Epithelial cell of prostate (primary cell): ENCODE data around the gene ZSCAN30.

Experiments used
- DNase-seq: peaks from one replicate; pipeline ENCODE4 v3.0.0-alpha.2; 2011; ENCODE audit warnings: low read depth, low spot score
- H3K27ac ChIP-seq: fragments of 450-650 bp; 2 replicates; pipeline ENCODE4 v1.5.1; 2017; ENCODE audit warnings: mild to moderate bottlenecking

Gene ZSCAN30

GRCh38 chr18:35290094-35290735 lies at the start of gene ZSCAN30:
ZSCAN30 (minus strand) TSS chr18:35290229; CDS start chr18:35264352, 25,877 bp downstream.
- peak within 1 kb of the TSS; percentile 70 for H3K27ac ChIP-seq
- peak; percentile 66 for DNase-seq

- DNase-seq, result no peak
- no peak overlapping the region for H3K27ac ChIP-seq
These were observed 47.3 kb upstream of the ZSCAN30 start for GRCh38 chr18:35337286-35337685.

- peak overlapping the region; percentile 51 for H3K27ac ChIP-seq
- DNase-seq, result no peak
These were observed 45.8 kb upstream of the ZSCAN30 start for GRCh38 chr18:35335866-35336265.

GRCh38 chr18:35334821-35335220 lies 44.8 kb upstream of the ZSCAN30 start:
- peak overlapping the region; percentile 51 for H3K27ac ChIP-seq
- peak; percentile 56 for DNase-seq

GRCh38 chr18:35334212-35334611 lies 44.2 kb upstream of the ZSCAN30 start:
- DNase-seq, result no peak
- peak overlapping the region; percentile 51 for H3K27ac ChIP-seq

GRCh38 chr18:35331367-35332087 lies 41.5 kb upstream of the ZSCAN30 start:
- no peak overlapping the region for H3K27ac ChIP-seq
- DNase-seq, result no peak

GRCh38 chr18:35328868-35329267 lies 38.8 kb upstream of the ZSCAN30 start:
- H3K27ac ChIP-seq, result no peak overlapping the region
- DNase-seq, result no peak

- peak overlapping the region; percentile 62 for H3K27ac ChIP-seq
- DNase-seq, result no peak
These were observed 36.8 kb upstream of the ZSCAN30 start for GRCh38 chr18:35326695-35327387.

GRCh38 chr18:35324926-35325655 lies 35.1 kb upstream of the ZSCAN30 start:
- DNase-seq, result no peak
- H3K27ac ChIP-seq, result no peak overlapping the region

GRCh38 chr18:35322486-35323458 lies 32.7 kb upstream of the ZSCAN30 start:
- H3K27ac ChIP-seq, result no peak overlapping the region
- DNase-seq, result peak; percentile 18

- no peak for DNase-seq
- no peak overlapping the region for H3K27ac ChIP-seq
These were observed 21.5 kb upstream of the ZSCAN30 start for GRCh38 chr18:35311496-35311895.

GRCh38 chr18:35306588-35307250 lies 16.7 kb upstream of the ZSCAN30 start:
- no peak overlapping the region for H3K27ac ChIP-seq
- no peak for DNase-seq

GRCh38 chr18:35303610-35304009 lies 13.6 kb upstream of the ZSCAN30 start:
- no peak for DNase-seq
- H3K27ac ChIP-seq, result no peak overlapping the region

GRCh38 chr18:35296060-35296459 lies 6.0 kb upstream of the ZSCAN30 start:
- DNase-seq, result no peak
- no peak overlapping the region for H3K27ac ChIP-seq

GRCh38 chr18:35291166-35291565 lies 1.1 kb upstream of the ZSCAN30 start:
- no peak overlapping the region for H3K27ac ChIP-seq
- DNase-seq, result no peak

GRCh38 chr18:35289727-35290093 lies 319 bp downstream of the ZSCAN30 start:
- peak overlapping the region; percentile 70 for H3K27ac ChIP-seq
- DNase-seq, result no peak

- peak overlapping the region; percentile 70 for H3K27ac ChIP-seq
- DNase-seq, result no peak
These were observed 736 bp downstream of the ZSCAN30 start for GRCh38 chr18:35289293-35289692.

GRCh38 chr18:35284841-35285240 lies 5.2 kb downstream of the ZSCAN30 start:
- H3K27ac ChIP-seq, result no peak overlapping the region
- DNase-seq, result no peak
